SK-N-MC (cell line): Measurements from ENCODE around the gene SLC30A9.

Experiments
- EZH2 ChIP-seq: fragments of 200-600 bp; sonication (generic); IDR thresholded peaks from one replicate; pipeline ENCODE4 v1.6.1; 2017; ENCODE audit warnings: antibody characterized with exemption
- POLR2AphosphoS5 ChIP-seq: IDR thresholded peaks from 2 replicates; pipeline ENCODE4 v1.6.1; 2012; ENCODE audit warnings: mild to moderate bottlenecking, low read depth, low read length, borderline replicate concordance

- TF ChIP-seq POLR2AphosphoS5 (no peak), EZH2 (no peak)
Measured at GRCh38 chr4:41985151-41985550, 5.2 kb upstream of the SLC30A9 start.
